C4-2B (cell line): ENCODE results near the gene LNPEP.
"Not testable (repeated sequence)": the region's sequence is repeated elsewhere in the genome, so short reads cannot be mapped to it uniquely, and the experiment has no call there.

ENCODE experiments used
- H3K27ac ChIP-seq: fragments of 450-650 bp; 2 replicates; pipeline ENCODE4 v1.5.1; 2017
- CTCF ChIP-seq: fragments of 450-650 bp; conservative IDR thresholded peaks from 2 replicates; pipeline ENCODE4 v1.5.1; 2017; ENCODE audit warnings: mild to moderate bottlenecking
- ZFX ChIP-seq: fragments of 450-650 bp; IDR thresholded peaks from 2 replicates; pipeline ENCODE4 v1.6.1; 2017

LNPEP gene

GRCh38 chr5:97077246-97077645, 141.4 kb downstream of the LNPEP start:
- no peak for TF ChIP-seq CTCF
- TF ChIP-seq ZFX: no peak
- 0 out of 2 replicates have a peak overlapping the region, but pooled peaks have one; percentile 35 for H3K27ac ChIP-seq

DNA sequence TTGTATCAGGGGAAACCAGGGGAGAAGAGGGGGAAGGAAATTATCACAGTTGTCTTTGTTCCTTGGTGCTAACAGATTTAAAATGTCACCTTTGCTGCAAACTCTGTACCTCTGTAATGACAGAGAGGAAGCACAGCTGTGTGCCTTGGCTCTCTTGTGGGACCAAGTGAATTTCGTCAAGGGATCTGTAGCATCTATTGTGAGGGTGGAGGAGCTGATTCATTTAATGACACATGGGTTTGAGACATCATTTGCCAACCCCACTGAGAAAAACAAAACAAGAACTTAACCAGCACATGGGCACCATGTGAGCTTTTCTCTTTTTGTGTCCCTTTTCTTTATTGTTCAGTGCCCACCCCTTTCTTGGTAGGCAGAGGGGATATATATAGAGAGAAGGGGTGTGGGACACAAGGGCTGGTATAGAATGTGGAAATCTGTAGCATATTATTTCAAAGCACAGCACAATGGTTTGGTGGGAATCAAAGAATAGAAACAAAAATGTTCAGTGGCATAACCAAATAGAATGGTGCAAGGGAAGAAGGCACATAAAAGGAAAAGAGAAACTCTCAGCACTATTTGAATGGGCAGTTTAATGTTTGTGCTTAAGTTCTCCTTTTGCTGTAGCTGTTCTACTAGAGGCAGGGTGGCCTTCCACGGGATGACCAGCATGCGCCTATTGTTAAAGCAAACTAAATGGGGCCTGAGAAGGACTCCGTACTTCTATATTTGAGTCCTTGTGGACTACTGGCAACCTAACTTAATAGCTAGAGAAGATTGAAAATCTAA, 143.3 kb downstream of the LNPEP start:
- no peak overlapping the region; the same call in 1 of the 2 replicates for H3K27ac ChIP-seq
- no peak for TF ChIP-seq ZFX
- no peak for TF ChIP-seq CTCF

DNA sequence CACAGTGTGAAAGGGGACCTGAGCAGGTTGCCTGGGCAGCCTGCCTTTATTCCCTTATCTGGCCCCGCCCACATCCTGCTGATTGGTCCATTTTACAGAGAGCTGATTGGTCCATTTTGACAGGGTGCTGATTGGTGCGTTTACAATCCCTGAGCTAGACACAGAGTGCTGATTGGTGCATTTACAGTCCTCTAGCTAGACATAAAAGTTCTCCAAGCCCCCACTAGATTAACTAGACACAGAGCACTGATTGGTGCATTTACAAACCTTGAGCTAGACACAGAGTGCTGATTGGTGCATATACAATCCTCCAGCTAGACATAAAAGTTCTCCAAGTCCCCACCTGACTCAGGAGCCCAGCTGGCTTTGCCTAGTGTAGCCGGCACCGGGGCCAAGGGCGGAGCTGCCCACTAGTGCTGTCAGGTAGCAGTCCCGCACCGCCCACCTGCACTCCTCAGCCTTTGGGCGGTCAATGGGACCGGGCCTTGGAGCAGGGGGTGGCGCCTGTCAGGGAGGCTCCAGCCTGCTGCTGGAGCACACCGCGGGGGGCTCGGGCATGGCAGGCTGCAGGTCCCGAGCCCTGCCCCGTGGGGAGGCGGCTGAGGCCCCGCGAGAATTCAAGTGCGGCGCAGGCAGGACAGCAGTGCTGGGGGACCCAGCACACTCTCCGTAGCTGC, 149.0 kb downstream of the LNPEP start:
- H3K27ac ChIP-seq: not testable (repeated sequence)

GRCh38 chr5:97085459-97086181, 149.7 kb downstream of the LNPEP start:
- no peak overlapping the region for H3K27ac ChIP-seq
- TF ChIP-seq ZFX (no peak), CTCF (no peak)
